ENCODE results near the gene OSBP2.

DNA sequence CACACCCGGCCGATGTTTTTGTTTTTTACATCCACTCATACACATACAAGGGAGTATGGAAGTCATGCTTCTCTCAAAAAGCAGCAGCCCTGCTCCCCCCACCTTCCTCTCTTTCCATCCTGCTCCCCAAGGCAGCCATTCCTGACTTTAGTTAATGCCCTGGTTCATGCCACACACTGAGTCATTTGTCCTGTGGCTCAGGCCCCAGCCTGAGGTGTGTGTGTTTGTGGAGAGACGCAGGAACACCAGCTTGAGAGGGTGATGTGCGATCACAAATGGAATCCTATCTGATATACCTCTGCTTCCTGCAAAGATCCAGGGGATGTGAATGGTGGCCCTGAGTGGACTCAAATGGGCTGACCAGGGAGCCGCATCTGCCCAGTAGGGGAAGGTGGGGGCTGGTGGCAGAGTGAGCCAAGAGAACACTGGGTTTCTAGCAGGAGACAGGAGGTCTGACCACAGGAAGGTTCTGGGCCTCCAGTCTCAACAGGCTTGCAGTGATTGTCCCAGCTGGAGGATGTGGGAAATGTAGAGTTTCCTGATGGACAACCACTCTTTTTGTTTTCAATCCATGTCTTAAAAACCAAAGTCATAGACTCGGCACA, 86.7 kb downstream of the OSBP2 start:
- TF ChIP-seq, protein P1, sequence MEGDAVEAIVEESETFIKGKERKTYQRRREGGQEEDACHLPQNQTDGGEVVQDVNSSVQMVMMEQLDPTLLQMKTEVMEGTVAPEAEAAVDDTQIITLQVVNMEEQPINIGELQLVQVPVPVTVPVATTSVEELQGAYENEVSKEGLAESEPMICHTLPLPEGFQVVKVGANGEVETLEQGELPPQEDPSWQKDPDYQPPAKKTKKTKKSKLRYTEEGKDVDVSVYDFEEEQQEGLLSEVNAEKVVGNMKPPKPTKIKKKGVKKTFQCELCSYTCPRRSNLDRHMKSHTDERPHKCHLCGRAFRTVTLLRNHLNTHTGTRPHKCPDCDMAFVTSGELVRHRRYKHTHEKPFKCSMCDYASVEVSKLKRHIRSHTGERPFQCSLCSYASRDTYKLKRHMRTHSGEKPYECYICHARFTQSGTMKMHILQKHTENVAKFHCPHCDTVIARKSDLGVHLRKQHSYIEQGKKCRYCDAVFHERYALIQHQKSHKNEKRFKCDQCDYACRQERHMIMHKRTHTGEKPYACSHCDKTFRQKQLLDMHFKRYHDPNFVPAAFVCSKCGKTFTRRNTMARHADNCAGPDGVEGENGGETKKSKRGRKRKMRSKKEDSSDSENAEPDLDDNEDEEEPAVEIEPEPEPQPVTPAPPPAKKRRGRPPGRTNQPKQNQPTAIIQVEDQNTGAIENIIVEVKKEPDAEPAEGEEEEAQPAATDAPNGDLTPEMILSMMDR (IDR thresholded peaks at IDR 0.05), result no peak
- TF ChIP-seq POLR2A (IDR thresholded peaks at IDR 0.05), result no peak
